GM19193 (cell line): ENCODE data around the gene FEM1C.

Source experiments
- POLR2A ChIP-seq: IDR thresholded peaks from 4 replicates; pipeline ENCODE4 v1.6.1; 2011; ENCODE audit not compliant: insufficient read depth, insufficient read length; ENCODE audit errors: extremely low read depth

The FEM1C gene

DNA sequence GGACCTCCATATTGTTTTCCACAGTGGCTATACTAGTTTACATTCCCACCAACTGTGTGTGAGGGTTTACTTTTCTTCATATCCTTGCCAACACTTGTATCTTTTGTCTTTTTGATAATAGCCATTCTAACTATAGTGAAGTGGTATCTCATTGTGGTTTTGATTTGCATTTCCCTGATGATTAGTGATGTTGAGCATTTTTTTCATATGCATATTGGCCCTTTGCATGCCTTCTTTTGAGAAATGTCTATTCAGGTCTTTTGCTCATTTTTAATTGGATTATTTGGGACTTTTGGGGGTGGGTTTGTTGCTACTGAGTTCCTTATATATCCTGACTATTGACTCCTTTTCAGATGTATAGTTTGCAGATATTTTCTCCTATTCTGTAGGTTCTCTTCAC is 44.4 kb downstream of the FEM1C start:
- TF ChIP-seq POLR2A = no peak

DNA sequence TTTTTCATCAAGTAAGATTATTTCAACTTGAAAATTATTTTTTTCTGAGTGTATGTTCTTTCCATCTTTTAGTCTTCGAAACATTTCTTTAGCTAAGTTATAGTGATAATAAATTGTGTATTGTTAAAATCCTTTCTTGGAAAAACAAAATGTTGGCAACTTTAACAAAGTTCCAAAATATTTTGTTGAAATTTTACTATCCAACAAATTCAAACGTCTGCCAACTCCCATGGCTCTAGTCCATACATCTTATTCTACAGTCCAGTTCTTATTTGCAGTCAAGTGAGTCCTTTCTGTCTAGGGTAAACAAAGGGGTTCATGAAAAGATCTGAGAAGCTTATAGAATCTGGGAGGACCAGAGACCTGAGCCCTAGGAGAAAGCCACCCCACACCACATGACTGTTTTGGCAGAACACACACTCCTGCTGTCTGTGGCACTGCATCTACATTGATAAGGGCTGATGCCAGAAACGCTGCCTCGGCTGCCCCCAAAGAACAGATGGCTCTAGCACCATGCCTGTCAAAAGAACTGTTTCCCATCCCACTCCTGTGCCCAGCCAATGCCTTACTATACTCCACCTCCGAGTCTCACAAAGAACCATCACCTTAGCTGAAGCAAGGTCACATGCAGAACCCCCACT is 47.5 kb downstream of the FEM1C start:
- no peak for TF ChIP-seq POLR2A

DNA sequence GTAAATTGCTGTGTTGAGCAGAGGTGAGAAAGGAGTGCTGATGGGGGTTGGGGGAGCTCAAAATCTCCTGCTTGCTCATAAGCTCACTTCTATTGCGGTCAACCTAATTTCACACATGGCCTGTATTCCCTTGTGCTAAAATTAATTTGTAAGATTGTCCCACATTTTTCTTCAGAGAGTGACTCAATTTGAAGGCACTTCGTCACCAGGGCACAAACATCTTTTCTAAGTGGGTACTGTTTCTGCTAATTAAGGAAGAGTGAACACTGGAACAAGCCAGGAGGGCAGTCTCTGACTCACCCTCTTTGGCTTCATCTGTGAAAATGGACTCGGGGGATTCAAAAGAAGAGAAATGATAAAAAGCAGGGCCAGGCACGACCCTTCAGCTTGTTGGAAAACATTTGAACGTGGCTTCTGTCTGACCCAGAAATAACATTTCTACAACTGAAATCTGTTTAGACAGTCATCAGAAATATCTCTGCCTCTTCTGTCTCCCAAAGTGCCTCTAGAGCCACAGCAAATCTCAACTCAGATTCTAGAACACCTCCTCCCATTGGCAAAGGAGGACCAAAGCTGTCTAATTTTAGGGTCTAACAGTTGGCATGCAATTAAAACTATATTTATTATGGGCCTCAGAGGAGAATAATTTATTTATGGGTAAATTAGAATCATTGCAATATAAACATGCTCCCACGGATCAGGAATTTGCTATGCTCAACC is 49.8 kb downstream of the FEM1C start:
- no peak for TF ChIP-seq POLR2A

DNA sequence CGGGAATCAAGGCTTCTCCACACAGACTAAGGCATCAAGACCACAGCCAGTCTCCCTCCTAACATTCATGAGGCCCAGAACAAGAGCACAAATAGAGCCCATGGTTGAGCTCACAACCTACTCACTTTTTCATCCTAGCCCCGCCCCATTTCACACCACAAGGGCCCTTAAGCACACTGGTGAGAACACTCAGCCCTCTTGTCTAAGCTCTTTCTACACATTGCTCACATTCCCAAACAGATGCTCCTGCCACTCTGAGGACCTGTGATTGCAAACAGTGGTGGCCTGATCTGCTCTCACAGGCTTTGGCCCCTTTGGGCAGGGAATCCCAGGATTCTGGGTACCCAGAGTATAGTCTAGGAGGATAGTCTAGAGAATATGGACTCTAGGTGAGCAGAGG is 54.0 kb downstream of the FEM1C start:
- no peak for TF ChIP-seq POLR2A

DNA sequence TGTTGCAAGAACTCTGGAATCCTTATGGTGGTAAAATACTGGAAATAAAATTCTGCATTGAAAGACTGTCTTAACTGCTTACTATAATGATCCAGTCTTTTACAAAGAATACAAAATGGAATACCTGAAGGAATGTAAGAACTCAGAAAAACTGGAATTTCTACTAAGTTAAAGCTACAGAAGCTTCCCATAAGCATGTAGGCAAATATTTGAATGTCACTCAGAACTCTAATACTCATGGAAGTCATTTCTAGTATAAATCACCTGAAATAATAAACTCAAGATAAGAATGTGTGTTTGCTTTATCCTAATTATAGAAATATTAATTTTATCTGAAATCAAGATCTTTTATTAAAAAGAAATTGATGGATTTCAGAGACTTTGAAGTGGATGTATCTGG is 54.8 kb downstream of the FEM1C start:
- no peak for TF ChIP-seq POLR2A

DNA sequence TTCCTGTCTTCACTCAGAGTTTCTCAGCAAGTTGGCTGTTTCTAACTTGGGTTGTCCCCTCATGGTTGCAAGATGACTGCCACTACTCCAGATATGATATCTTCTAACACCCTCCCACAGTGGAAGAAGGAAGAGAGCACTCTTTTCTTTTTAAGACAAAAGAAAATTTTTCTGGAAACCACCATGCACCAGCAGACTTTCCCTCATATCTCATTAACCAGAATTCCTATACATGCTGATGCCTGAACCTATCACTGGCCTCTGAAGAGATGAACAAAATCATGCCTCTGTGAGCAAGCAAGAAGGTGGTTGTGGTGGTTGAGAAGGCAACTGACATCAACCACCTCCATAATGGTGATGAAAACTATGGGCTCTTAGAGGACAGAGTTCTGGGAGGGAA is 56.8 kb downstream of the FEM1C start:
- TF ChIP-seq POLR2A = no peak

DNA sequence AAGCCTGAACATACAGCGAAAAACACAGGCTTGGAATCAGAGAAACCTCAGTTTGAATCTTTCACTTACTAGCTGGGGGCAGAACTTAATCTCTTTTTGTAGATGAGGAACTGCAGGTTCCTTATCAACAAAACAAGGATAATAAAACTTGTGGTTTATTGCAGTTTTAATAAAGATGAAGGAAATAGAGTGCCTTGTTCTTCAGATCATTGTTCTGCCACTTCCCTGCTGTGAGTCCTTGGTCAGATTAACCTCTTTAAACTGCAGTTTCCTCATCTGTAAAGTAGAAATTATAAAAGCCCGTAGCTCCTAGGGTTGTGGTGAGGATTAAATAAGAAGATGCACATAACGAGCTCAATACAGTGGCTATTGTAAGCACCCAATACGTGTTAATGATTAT is 57.4 kb downstream of the FEM1C start:
- no peak for TF ChIP-seq POLR2A

DNA sequence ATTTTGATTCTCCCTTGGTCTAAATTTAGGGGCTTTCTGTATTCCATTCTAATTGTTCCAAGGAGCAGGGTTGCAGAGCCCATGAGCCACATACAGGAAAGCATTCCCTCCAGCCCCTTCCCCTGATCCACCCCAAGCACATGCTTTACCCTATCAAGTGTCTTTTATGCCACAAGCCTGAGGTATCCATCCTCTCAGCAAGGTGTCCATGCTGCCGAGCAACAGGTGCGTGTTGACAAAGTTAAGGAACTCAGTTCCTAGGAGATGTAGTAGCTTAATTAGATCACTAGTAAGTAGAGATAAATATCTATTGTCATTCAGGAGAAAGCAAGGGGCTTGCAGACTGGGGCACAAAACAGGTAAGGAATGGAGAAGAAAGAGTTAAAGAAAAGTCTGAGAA is 57.8 kb downstream of the FEM1C start:
- TF ChIP-seq POLR2A = no peak

DNA sequence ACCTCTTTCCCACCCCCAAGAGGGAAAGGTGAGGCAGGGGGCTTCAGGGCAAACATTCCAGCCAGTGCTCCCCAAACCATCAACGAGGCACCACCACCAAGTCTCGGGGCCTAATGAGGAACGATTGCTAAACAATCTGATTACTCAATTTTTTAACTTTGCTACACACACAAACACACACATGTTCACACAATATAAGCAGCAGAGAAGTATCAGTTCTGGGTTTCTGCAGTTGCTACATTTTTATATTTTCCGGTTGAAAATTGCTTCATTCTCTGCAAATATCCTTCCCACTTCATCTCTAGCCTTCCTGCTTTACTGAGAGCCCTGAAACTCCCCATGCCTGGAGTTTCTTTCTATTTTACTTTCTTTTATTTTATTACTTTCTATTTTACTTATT is 60.2 kb downstream of the FEM1C start:
- TF ChIP-seq POLR2A = no peak

DNA sequence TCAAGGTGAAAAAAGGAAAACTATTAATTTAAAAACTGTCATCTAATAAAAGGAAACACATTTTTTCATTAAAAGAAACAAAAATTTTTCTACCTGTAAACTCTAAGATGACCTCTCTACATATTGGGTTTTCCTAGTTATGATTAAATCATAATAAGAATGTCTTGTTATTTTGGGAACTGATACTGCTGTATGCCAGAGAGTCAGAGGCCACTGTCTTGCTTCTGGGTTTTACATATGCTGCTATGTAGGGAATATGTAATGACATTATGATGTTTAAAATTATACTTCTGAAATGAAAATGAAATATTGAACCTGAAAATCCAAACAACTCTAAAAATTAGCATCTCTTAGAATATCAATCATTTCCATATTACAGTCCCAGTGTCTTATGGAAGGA is 63.7 kb downstream of the FEM1C start:
- TF ChIP-seq POLR2A = no peak

DNA sequence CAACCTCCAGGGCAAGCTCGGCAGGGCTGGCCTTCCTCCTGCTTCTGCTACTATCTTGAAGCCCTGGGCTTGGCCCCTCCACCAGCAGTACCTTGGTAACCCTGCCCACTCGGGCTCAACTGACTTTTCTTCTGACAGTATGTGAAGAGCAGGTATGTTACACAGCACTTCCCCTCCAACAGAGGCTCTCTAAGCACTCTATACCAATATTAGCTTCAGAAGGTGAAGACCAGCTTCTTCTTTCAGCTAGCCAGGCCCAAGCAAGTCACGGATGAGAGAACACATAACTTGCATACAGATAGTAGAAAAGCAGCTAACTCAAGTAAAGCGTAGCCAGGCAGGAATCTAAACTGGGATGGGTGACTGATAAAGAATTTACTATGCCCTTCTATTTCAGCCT is 64.3 kb downstream of the FEM1C start:
- TF ChIP-seq POLR2A = no peak

DNA sequence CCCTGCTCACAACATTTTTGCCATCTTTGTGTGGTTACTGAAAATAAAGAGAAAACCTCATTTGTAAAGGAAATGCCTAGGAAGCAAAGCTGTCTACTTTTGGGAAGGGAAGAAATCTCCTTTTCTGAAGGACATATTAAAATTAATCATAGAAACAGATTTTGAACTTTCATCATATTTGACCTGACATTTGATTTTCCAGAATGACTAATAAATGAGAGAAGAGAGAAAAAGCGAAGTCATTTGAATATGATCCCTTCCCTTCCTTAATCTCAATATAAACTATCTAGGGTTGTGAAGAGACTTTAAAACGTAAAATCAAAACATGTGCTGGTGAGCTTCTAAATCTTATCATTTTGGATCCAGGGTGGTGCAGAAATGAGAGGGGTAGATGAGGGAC is 66.3 kb downstream of the FEM1C start:
- no peak for TF ChIP-seq POLR2A

DNA sequence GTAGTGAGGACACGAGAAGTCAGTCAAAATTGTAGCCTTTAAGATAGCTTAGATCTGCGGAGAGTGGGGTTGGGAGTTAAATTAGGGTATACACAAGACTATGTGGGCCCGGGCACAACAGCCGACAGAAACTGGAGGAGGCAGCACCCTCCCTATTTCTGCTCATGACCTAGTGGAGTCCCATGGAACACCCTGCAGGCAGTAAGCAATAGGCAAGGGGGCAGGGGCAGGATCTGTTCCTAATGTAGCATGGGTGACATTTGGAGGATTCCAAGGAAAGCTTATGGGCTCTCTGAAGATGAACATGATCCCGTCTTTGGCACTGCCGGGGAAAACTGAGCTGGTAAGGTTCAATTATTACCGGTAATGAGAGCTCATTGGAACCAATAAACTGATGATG is 67.0 kb downstream of the FEM1C start:
- TF ChIP-seq POLR2A = no peak

DNA sequence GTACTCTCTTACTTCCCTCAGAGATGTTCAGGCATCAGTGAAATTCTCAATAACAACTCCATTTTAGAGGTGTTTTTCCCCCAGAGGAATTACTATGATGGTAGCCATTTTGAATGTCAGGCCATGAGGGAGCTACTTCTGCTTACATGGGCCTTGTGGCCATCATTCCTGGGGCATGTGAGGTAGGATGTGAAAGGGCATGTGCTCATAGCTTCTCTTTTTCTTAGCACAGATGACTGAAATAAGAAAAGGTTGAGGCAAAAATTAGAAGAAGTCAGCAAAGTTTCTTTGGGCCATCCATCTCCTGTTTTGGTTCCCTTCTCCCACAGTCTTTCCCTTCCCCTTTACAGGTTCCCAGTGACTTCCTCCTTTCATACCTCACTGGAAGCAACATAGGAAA is 68.8 kb downstream of the FEM1C start:
- TF ChIP-seq POLR2A = no peak

DNA sequence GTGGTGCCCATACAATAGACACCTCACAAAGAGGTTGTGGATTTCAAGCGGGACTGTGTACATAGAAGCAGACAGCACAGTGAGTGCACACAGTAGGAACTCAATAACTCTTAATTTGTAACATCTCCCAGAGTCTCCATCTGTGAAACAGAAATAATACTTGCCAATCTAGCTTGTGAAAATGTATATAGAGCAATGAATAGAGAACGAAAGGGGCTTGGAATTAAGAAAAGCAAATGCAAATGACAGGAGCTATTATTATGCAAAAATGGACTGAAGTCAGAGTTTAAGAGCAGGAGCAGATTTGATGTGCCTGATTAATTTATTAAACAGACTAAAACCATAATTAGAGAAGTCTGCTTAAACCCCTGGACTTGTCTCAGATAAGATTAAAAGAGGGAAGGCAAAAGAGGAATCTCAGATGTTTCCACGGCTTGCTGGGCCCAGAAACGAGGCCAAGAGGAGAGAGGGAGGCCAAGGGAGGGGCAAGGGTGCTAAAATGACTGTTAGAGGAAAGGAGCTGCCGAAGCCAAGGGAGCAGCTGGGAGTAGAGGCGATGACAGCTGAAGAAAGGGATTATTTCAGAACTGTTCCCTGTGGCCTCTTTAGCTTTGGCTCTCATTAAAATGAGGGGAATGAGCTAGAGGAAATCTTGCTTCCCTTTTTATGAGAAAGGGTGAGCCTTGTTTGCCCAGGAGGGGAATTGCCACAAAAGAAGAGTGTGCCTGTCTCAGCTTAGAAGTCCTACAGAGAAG is 72.1 kb downstream of the FEM1C start:
- no peak for TF ChIP-seq POLR2A

DNA sequence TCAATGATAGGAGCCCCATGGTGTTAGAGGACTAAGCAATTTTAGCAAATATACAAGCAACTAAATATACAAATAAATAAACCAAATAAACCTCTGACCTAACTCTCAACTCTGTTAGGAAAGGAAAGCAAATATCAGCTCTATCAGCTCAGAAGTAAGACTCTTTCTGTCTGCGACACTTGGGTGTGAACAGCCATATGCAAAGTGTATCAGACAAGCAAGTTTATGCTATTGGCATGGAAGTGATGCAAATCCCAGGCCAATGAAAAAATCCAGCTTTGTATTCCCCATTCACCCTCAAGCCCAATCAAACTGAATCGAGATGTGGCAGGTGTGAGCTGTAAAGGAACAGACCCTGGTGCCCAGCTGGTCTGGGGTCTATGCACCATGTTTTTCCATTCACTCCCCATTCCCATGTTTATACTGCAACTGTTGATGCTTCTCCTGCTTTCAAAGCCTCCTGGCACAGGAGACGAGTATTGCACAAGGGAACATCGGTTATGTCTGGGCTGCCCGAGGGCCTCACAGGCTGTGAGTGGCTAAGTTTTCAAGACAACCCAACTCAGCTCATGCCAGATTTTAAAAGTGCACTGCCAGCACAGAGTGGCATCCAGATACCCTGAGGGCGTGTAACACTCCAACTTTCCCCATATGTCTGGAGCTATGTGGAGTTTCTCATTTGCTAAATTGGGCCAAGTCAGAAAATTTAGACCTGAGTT is 73.1 kb downstream of the FEM1C start:
- no peak for TF ChIP-seq POLR2A

DNA sequence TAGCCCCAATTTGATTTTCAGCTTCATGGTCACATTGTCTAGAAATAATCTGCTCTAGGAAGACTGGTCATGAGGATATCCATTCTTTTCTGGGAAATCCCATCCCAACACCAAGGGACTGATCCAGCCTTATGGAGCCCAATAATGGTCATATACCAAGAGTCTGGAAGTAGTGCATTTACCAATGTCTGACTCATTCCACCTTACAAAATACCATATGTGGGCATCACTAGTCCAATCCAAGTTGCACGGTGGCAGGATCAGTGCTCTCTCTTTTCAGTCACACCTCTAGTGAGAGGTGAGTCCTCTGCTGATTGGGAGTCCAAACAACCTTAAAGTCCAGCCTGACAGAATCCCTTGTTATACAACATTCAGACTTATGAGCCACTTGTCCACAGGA is 73.7 kb downstream of the FEM1C start:
- no peak for TF ChIP-seq POLR2A
